HG03103 (cell line): ENCODE data around the gene PGBD5.

Experiments
- ATAC-seq: cut with Tn5 transposase; IDR thresholded peaks from one replicate; pipeline ENCODE4 v1.9.1; 2021; ENCODE audit warnings: low read depth; ENCODE audit not compliant: unreplicated experiment

Gene PGBD5

GRCh38 chr1:230399321-230400006 is 26.7 kb downstream of the PGBD5 start:
- ATAC-seq = no peak

- ATAC-seq = no peak
Observed at GRCh38 chr1:230398856-230399255, 27.3 kb downstream of the PGBD5 start.

GRCh38 chr1:230396966-230397365 is 29.2 kb downstream of the PGBD5 start:
- no peak for ATAC-seq

- ATAC-seq = no peak
Observed at GRCh38 chr1:230395932-230396331, 30.2 kb downstream of the PGBD5 start.

GRCh38 chr1:230394741-230395140 is 31.4 kb downstream of the PGBD5 start:
- no peak for ATAC-seq

- no peak for ATAC-seq
Observed at GRCh38 chr1:230394134-230394533, 32.0 kb downstream of the PGBD5 start.

GRCh38 chr1:230393722-230394121 is 32.4 kb downstream of the PGBD5 start:
- no peak for ATAC-seq

GRCh38 chr1:230392920-230393521 is 33.1 kb downstream of the PGBD5 start:
- no peak for ATAC-seq

GRCh38 chr1:230392536-230392909 is 33.6 kb downstream of the PGBD5 start:
- ATAC-seq = no peak

GRCh38 chr1:230391776-230392535 is 34.2 kb downstream of the PGBD5 start:
- no peak for ATAC-seq

- no peak for ATAC-seq
Observed at GRCh38 chr1:230390371-230390770, 35.8 kb downstream of the PGBD5 start.

- no peak for ATAC-seq
Observed at GRCh38 chr1:230387876-230388275, 38.3 kb downstream of the PGBD5 start.

- no peak for ATAC-seq
Observed at GRCh38 chr1:230387296-230387695, 38.8 kb downstream of the PGBD5 start.

GRCh38 chr1:230386637-230387262 is 39.4 kb downstream of the PGBD5 start:
- ATAC-seq = no peak

GRCh38 chr1:230385930-230386329 is 40.2 kb downstream of the PGBD5 start:
- ATAC-seq = no peak

- ATAC-seq = no peak
Observed at GRCh38 chr1:230385158-230385450, 41.0 kb downstream of the PGBD5 start.

- ATAC-seq = no peak
Observed at GRCh38 chr1:230384380-230385157, 41.6 kb downstream of the PGBD5 start.

- ATAC-seq = no peak
Observed at GRCh38 chr1:230383425-230383824, 42.7 kb downstream of the PGBD5 start.

GRCh38 chr1:230382001-230382491 is 44.1 kb downstream of the PGBD5 start:
- ATAC-seq = no peak

- ATAC-seq = no peak
Observed at GRCh38 chr1:230381585-230381984, 44.5 kb downstream of the PGBD5 start.

- ATAC-seq = no peak
Observed at GRCh38 chr1:230381049-230381467, 45.1 kb downstream of the PGBD5 start.
